Liver (tissue), 3 donors: ENCODE measurements around the gene FAM210A.

ENCODE experiments used
- CTCF ChIP-seq: fragments of 150-350 bp; IDR thresholded peaks from 2 replicates; pipeline ENCODE4 v1.5.1; 2017; ENCODE audit warnings: improper control_type of control experiment, low read depth, low read length; ENCODE audit not compliant: missing input control
- JUND ChIP-seq, 2 donors: IDR thresholded peaks; 2 replicates each; pipeline ENCODE4 v1.6.1; 2016; ENCODE audit warnings: antibody characterized with exemption in 2 of 2
- MAX ChIP-seq: IDR thresholded peaks from 2 replicates; pipeline ENCODE4 v1.6.1; 2016; ENCODE audit warnings: antibody characterized with exemption
- RXRA ChIP-seq, 2 donors: IDR thresholded peaks; 2 replicates each; pipeline ENCODE4 v1.6.1; 2017 to 2018; ENCODE audit warnings: antibody characterized with exemption in 2 of 2, mild to moderate bottlenecking in 1 of 2
- YY1 ChIP-seq: IDR thresholded peaks from 2 replicates; pipeline ENCODE4 v1.6.1; 2016; ENCODE audit warnings: antibody characterized with exemption, mild to moderate bottlenecking
- donor health status: healthy.
- donor health status: healthy.

GRCh38 chr18:13684546-13684945, 41.8 kb downstream of the FAM210A start:
- TF ChIP-seq CTCF (no peak), RXRA (IDR thresholded peaks at IDR 0.05) (no peak), MAX (no peak), YY1 (no peak), JUND (IDR thresholded peaks at IDR 0.05) (no peak)
